HG02981 (cell line): ENCODE measurements around the gene THBS4.
"Not testable (repeated sequence)": the region's sequence is repeated elsewhere in the genome, so short reads cannot be mapped to it uniquely, and the experiment has no call there.

Source experiments
- ATAC-seq: cut with Tn5 transposase; IDR thresholded peaks from one replicate; pipeline ENCODE4 v1.9.1; 2021; ENCODE audit warnings: mild to moderate bottlenecking, moderate library complexity; ENCODE audit not compliant: unreplicated experiment

The THBS4 gene

GRCh38 chr5:80072103-80073073 is 37.2 kb downstream of the THBS4 start:
- no peak for ATAC-seq

GRCh38 chr5:80076131-80077050 is 41.2 kb downstream of the THBS4 start:
- no peak for ATAC-seq

GRCh38 chr5:80077051-80077714 is 42.0 kb downstream of the THBS4 start:
- ATAC-seq = no peak

- no peak for ATAC-seq
Measured at GRCh38 chr5:80078921-80079320, 43.8 kb downstream of the THBS4 start.

GRCh38 chr5:80082281-80082680 is 47.1 kb downstream of the THBS4 start:
- no peak for ATAC-seq

GRCh38 chr5:80082731-80083100 is 47.6 kb downstream of the THBS4 start:
- ATAC-seq = no peak

- no peak for ATAC-seq
Measured at GRCh38 chr5:80083101-80083890, 48.1 kb downstream of the THBS4 start.

GRCh38 chr5:80090884-80091166 is 55.7 kb downstream of the THBS4 start:
- ATAC-seq = no peak

- ATAC-seq = not testable (repeated sequence)
Measured at GRCh38 chr5:80091792-80092192, 56.6 kb downstream of the THBS4 start.

- no peak for ATAC-seq
Measured at GRCh38 chr5:80092486-80093107, 57.4 kb downstream of the THBS4 start.

- ATAC-seq = no peak
Measured at GRCh38 chr5:80093796-80094195, 58.6 kb downstream of the THBS4 start.

- no peak for ATAC-seq
Measured at GRCh38 chr5:80094236-80094738, 59.1 kb downstream of the THBS4 start.

- ATAC-seq = no peak
Measured at GRCh38 chr5:80097451-80097850, 62.3 kb downstream of the THBS4 start.

- no peak for ATAC-seq
Measured at GRCh38 chr5:80101993-80102392, 66.8 kb downstream of the THBS4 start.

GRCh38 chr5:80103371-80103770 is 68.2 kb downstream of the THBS4 start:
- ATAC-seq = no peak

GRCh38 chr5:80105698-80106439 is 70.7 kb downstream of the THBS4 start:
- ATAC-seq = no peak

GRCh38 chr5:80106916-80107315 is 71.8 kb downstream of the THBS4 start:
- no peak for ATAC-seq

GRCh38 chr5:80109646-80110478 is 74.7 kb downstream of the THBS4 start:
- no peak for ATAC-seq
